Cardiac fibroblast (primary cell): ENCODE measurements around the gene CTRL.

Experiments
- DNase-seq, 2 donors: peaks; one replicate each; pipeline versions ENCODE4 v3.0.0 to v3.0.0-alpha.2; 2010; ENCODE audit warnings: low read depth in 2 of 2
- H3K4me3 ChIP-seq, 2 donors: replicated peaks in 1 of 2; 1 replicate in 1 of 2; 2 replicates in 1 of 2; pipeline ENCODE4 v1.5.1; 2011; ENCODE audit warnings: low read depth in 2 of 2, low read length in 2 of 2, mild to moderate bottlenecking in 2 of 2, moderate library complexity in 1 of 2
- CTCF ChIP-seq: IDR thresholded peaks from one replicate; pipeline ENCODE4 v1.5.1; 2011; ENCODE audit warnings: low read depth, mild to moderate bottlenecking, low read length, inconsistent platforms

The CTRL gene

GRCh38 chr16:67881621-67882161 lies 50.0 kb downstream of the CTRL start:
- H3K4me3 ChIP-seq = no peak overlapping the region
- DNase-seq = no peak
- no peak for TF ChIP-seq CTCF

GRCh38 chr16:67880584-67880983 lies 51.1 kb downstream of the CTRL start:
- no peak for TF ChIP-seq CTCF
- DNase-seq = no peak

GRCh38 chr16:67879936-67880335 lies 51.7 kb downstream of the CTRL start:
- TF ChIP-seq CTCF = no peak
- no peak overlapping the region for H3K4me3 ChIP-seq
- DNase-seq = no peak

More at GRCh38 chr16:67880584-67880983, 51.1 kb downstream of the CTRL start:
- no peak overlapping the region for H3K4me3 ChIP-seq
